Dermis blood vessel endothelial cell (primary cell): ENCODE results near the gene PARPBP. TPM values are rescaled to one million over a fixed set of nuclear protein-coding genes. Genes with fewer than 3 reads are reported as not detected.
"Not testable (repeated sequence)": the region's sequence is repeated elsewhere in the genome, so short reads cannot be mapped to it uniquely, and the experiment has no call there.

Experiments used
- DNase-seq: peaks from one replicate; pipeline ENCODE4 v3.0.0; 2010
- total RNA-seq: library from RNA; depleted of rRNA; stranded (reverse); fragments of >200 nt; gene quantifications from 2 replicates; pipeline ENCODE4 v1.2.3, GENCODE V29; 2014

PARPBP gene
- total RNA-seq, 1 donor from 2014 or later: 7.0 TPM

- not testable (repeated sequence) for DNase-seq
Observed at GRCh38 chr12:102155206-102155605, 35.2 kb downstream of the PARPBP start.

- DNase-seq: no peak
Observed at GRCh38 chr12:102163383-102163782, 43.4 kb downstream of the PARPBP start.

- no peak for DNase-seq
Observed at GRCh38 chr12:102167821-102168604, 48.0 kb downstream of the PARPBP start.

DNA sequence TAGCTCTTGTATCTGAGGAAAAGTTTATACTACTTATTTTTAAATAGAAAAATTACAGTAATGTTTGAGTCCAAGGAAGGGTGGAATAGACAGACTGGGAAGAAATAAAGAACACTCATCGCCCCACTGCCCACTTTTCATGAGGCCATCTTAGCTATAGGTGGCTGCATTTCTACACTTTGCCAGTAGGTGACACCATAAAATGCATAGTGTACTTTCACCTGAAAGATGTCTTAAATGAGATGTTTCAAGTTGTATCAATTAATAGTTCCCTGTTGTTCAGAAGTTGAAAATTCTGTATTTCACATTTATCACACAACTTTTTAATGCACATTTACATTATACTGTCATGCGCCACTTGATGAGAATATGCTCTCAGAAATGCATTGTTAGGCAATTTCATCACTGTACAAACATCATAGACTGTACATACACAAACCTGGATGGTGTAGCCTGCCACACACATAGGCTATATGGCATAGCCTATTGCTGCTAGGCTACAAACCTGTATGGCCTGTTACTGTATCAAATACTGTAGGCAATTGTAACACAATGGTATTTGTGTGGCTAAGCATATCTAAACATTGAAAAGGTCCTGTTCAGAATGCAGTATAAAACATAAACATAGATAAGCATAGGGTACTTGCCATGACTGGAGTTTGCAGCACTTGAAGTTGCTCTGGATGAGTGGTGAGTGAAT is 50.1 kb downstream of the PARPBP start:
- DNase-seq: peak; percentile 74

DNA sequence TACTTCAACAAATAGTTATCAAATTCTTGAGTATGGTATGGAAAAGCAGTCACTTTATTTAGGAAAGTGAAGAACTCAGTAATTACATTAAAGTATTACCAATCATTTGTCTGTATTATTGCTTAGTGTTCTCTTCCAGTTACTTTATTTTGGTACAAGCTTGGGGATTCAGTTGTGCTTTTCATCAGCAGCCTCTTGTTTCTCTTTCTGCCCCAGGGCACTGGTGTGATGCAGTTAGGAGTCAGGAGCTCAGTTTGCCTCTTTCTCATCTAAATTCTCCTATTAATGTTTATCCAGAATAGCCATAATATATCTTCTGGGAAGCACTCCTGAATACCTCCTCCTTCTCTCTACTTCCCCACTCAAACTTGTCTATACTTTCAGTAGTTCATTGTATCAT is 52.0 kb downstream of the PARPBP start:
- no peak for DNase-seq

DNA sequence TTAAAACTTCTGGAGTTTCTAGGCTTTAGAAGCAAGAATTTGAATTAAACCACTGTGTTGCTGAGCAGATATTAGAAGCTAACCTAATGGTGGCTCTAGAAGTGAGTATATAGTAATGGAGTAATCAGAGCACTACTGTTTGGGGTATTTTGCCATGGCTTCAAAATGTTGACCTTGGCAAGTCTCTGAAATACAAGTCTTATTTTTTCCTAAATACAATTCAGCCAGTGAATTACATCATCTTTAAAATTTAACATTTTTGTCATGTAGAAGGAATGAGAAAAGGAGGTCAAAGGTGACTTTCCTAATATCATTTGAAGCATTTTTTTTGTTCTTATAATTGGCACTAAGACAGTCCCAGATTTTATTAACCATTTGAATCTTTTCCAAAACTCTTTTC is 52.5 kb downstream of the PARPBP start:
- peak; percentile 77 for DNase-seq

GRCh38 chr12:102174117-102174516 is 54.1 kb downstream of the PARPBP start:
- DNase-seq: peak; percentile 62

GRCh38 chr12:102174761-102175160 is 54.8 kb downstream of the PARPBP start:
- peak; percentile 45 for DNase-seq

DNA sequence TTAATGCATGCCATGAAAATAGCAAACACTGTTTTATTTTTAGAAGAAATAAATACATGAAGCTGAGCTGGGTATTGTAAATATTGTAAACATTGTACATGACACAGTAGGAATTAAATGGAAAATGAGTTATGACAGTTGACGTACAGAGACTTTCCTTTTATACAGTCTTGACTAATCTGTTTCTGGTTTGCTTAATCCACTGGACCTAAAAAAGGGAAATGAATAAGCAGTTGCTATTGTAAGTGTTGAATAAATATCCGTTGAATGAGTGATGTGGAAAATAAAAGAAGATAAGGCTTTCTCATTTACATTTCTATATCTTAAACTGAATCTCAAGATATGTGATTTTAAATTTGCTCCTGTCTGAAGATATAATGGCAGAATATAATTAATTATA is 62.7 kb downstream of the PARPBP start:
- DNase-seq: peak; percentile 77

GRCh38 chr12:102195826-102196225 is 75.8 kb downstream of the PARPBP start:
- DNase-seq: peak; percentile 25

DNA sequence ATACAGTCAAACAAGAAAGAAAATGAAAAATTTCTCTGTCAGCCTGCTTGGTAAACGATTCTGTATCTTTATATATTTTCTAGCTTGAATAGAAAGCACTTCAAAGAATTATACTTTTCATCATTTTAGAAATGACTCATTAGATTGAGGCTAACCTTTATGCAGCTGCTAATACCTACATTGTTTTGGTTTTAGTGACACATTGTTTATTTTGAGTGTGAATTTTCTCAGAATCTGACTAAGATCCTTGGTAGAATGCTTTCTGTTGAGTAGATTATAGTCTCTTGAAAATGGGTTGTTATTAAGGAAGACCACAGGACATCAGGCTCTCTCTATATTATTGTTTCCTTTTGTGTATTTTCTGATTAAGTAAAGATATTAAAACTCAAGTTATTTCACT is 77.8 kb downstream of the PARPBP start, which contains the start of gene PMCH:
TSS of gene PMCH (minus strand) at position 45 of the 400 bp plus-strand sequence. CDS start 63 bp downstream, outside the sequence.
- DNase-seq: peak; percentile 73

- no peak for DNase-seq
Observed at GRCh38 chr12:102201436-102202061, 81.6 kb downstream of the PARPBP start.

- DNase-seq: peak; percentile 8
Observed at GRCh38 chr12:102202556-102202955, 82.6 kb downstream of the PARPBP start.

GRCh38 chr12:102204025-102204424 is 84.0 kb downstream of the PARPBP start:
- no peak for DNase-seq

- DNase-seq: peak; percentile 49
Observed at GRCh38 chr12:102215992-102216691, 96.2 kb downstream of the PARPBP start.

DNA sequence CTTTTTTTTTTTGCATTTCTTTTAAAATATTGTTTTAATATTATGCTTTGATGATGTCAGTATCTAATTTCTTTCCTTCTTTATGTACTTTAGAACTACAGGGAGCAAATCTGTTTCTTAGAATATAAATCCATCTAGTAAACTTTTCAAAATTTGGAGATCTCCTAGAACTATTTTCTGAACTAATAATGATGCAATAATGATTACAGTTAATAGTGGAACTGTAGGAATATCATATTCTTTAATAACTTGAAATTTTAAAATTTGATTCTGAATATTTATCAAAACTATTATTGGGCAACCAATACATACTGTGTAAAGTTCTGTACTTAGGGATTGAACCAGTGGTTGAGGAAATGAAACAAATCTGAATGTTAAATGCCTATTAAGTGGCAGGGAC is 100.8 kb downstream of the PARPBP start:
- no peak for DNase-seq

GRCh38 chr12:102227954-102228353 is 108.0 kb downstream of the PARPBP start:
- DNase-seq: no peak

DNA sequence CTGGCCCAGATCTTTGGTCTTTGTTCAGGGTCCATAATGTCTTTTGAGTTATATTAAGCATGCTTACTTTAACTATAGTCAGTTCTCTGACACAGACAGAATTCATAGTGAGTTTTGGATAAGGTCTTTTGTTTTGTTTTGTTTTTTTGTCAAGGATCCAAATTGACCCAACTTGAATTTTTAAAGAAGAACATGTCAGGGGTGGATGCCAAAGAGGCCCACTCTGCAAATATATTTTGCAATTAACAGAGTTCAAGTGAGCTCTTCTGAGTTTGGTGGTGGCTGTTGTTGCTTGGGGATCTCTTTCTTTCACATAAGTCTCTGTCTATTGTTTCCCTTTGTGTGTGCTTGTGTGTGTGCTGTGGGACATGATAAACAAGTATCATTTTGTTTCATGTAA is 112.1 kb downstream of the PARPBP start:
- no peak for DNase-seq

DNA sequence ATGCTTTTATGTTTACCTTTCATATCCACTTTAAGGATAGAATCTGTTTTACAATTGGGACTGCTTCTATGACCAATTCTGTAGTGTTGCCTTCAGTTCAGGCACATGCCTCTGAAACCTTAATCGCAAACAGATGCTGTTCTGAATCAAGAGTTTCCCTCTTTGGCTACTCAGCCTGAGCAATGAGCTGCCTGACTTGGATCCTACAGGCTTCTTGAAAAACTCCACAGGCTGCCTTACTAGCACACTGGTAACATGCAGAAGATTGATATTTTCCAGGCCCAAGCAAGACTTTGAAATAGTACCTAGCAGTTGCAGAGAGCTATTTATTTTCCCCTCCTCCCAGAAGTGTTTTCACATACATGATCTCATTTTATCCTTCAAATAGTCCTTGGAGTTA is 112.5 kb downstream of the PARPBP start:
- DNase-seq: no peak

DNA sequence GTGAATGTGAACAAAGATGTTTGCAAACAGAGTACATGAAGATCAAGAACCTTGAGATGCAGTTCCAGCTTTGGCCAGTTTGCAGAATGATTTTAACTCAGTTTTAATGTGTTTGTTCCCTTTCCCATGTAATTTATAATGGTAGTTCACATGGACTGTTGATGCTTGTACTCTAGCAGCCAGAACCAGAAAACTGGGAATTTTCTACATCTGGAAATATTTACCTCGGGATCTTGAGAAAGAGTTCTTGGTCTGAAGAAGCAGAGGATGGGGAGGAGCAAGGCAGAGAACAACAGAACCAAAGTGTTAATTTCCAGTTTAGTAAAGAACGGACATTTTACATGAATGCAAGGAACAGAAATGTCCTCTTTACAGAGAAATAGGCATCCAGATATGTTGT is 114.6 kb downstream of the PARPBP start:
- no peak for DNase-seq

GRCh38 chr12:102240859-102241258 is 120.9 kb downstream of the PARPBP start:
- not testable (repeated sequence) for DNase-seq
